HepG2 (cell line): ENCODE data around the gene CSMD2. TPM values are rescaled to one million over a fixed set of nuclear protein-coding genes. Genes with fewer than 3 reads are reported as not detected.

ENCODE experiments used
- ATAC-seq: fragments of 200-7000 bp; cut with Tn5 transposase; 3 replicates; pipeline ENCODE4 v1.9.1; 2020; ENCODE audit warnings: mild to moderate bottlenecking, moderate library complexity
- BruUV-seq: library from RNA; stranded (reverse); fragments of 400-500 nt; replicated peaks from 2 replicates; lab custom pipeline; 2021; lab: Mats Ljungman, UMichigan
- CTCF ChIA-PET: fragments of 300-600 bp; formaldehyde crosslinking; extraction: SDS; loops from one replicate; lab custom pipeline; 2021; ENCODE audit warnings: low total read pairs, inconsistent platforms, low intra/inter-chr PET ratio; lab: Yijun Ruan, JAX
- POLR2A ChIA-PET: fragments of 350-600 bp; sonication (Branson Sonifier 250); formaldehyde crosslinking; loops from one replicate; lab custom pipeline; 2020; ENCODE audit warnings: antibody characterized with exemption, inconsistent platforms; lab: Yijun Ruan, JAX
- DNase-seq: peaks from one replicate; pipeline ENCODE4 v3.0.0-alpha.2; 2015; ENCODE audit warnings: low spot score
- FAIRE-seq: peaks from 3 replicates; lab custom pipeline; 2011; peaks lifted over from hg19 to GRCh38; lab: Jason Lieb, UNC
- H2AFZ ChIP-seq: one replicate; pipeline ENCODE4 v1.6.1; 2011; ENCODE audit warnings: low read length, inconsistent platforms
- H3K27ac ChIP-seq: fragments of 300-600 bp; 3 replicates; pipeline ENCODE4 v1.8.0; 2011; ENCODE audit warnings: mixed run types, mild to moderate bottlenecking, mixed read lengths, low read length, inconsistent platforms; ENCODE audit not compliant: insufficient read depth; ENCODE audit errors: extremely low read length
- H3K27me3 ChIP-seq, 2 experiments: fragments of 200-600 bp in 1 of 2; 2 replicates in 1 of 2; 3 replicates in 1 of 2; pipeline versions ENCODE4 v1.6.0 to v1.8.0; 2011; ENCODE audit warnings: low read length in 2 of 2, mild to moderate bottlenecking in 2 of 2, moderate library complexity in 2 of 2, inconsistent platforms in 1 of 2; ENCODE audit not compliant: insufficient read depth in 2 of 2, control insufficient read depth in 1 of 2
- H3K36me3 ChIP-seq, 2 experiments: fragments of 200-600 bp in 1 of 2; replicated peaks in 1 of 2; 2 replicates in 1 of 2; 3 replicates in 1 of 2; pipeline versions ENCODE4 v1.5.1 to v1.8.0; 2011; ENCODE audit warnings: low read length in 2 of 2, inconsistent platforms in 1 of 2; ENCODE audit not compliant: insufficient read depth in 2 of 2, control insufficient read depth in 1 of 2
- H3K4me1 ChIP-seq: 2 replicates; pipeline ENCODE4 v1.5.1; 2012; ENCODE audit warnings: low read length, inconsistent platforms; ENCODE audit not compliant: insufficient read depth
- H3K4me2 ChIP-seq: 2 replicates; pipeline ENCODE4 v1.6.0; 2011; ENCODE audit warnings: low read depth, low read length, inconsistent platforms
- H3K4me3 ChIP-seq, 3 experiments: fragments of 200-600 bp in 1 of 3; sonication (generic), shearing (Covaris generic) in 1 of 3; replicated peaks in 1 of 3; 2 replicates each; pipeline ENCODE4 v1.5.1; 2011 to 2016; ENCODE audit warnings: low read length in 3 of 3, inconsistent platforms in 2 of 3, low read depth in 2 of 3, mild to moderate bottlenecking in 2 of 3, control low read depth in 1 of 3, mixed read lengths in 1 of 3; ENCODE audit not compliant: insufficient read depth in 1 of 3
- H3K79me2 ChIP-seq: one replicate; pipeline ENCODE4 v1.6.1; 2011; ENCODE audit warnings: low read length, inconsistent platforms; ENCODE audit not compliant: insufficient read depth
- H3K9ac ChIP-seq: 2 replicates; pipeline ENCODE4 v1.6.0; 2011; ENCODE audit warnings: mild to moderate bottlenecking, low read depth, low read length, inconsistent platforms; ENCODE audit not compliant: insufficient read depth
- H3K9me3 ChIP-seq: 2 replicates; pipeline ENCODE4 v1.5.1; 2012; ENCODE audit warnings: mild to moderate bottlenecking, low read length
- H4K20me1 ChIP-seq: 2 replicates; pipeline ENCODE4 v1.6.0; 2011; ENCODE audit warnings: inconsistent platforms, mild to moderate bottlenecking, low read length, moderate library complexity; ENCODE audit not compliant: insufficient read depth
- GATA4 ChIP-seq: sonication (generic); IDR thresholded peaks from 2 replicates; pipeline ENCODE4 v1.6.1; 2016; ENCODE audit warnings: antibody characterized with exemption, low read depth, borderline replicate concordance
- KMT2A ChIP-seq: sonication (generic); formaldehyde crosslinking; IDR thresholded peaks from 2 replicates; pipeline ENCODE4 v1.4.0; 2020; ENCODE audit warnings: missing genetic modification reagents
- MBD4 ChIP-seq: IDR thresholded peaks from 2 replicates; pipeline ENCODE4 v1.6.1; 2012; ENCODE audit warnings: low read length, inconsistent platforms, borderline replicate concordance
- NFYC ChIP-seq: IDR thresholded peaks from 2 replicates; pipeline ENCODE4 v1.6.1; 2016; ENCODE audit warnings: missing genetic modification reagents, missing compliant biosample characterization
- ZNF230 ChIP-seq: sonication (generic); formaldehyde crosslinking; IDR thresholded peaks from 2 replicates; pipeline ENCODE4 v1.4.0; 2020; ENCODE audit warnings: mild to moderate bottlenecking, missing genetic modification reagents
- ZNF264 ChIP-seq: sonication (generic); formaldehyde crosslinking; IDR thresholded peaks from 2 replicates; pipeline ENCODE4 v1.4.0; 2020; ENCODE audit warnings: missing genetic modification reagents
- ZNF296 ChIP-seq: sonication (generic); formaldehyde crosslinking; conservative IDR thresholded peaks from 2 replicates; pipeline ENCODE4 v1.5.0; 2020; ENCODE audit warnings: mild to moderate bottlenecking, missing genetic modification reagents
- ZNF615 ChIP-seq: sonication (generic); formaldehyde crosslinking; IDR thresholded peaks from 2 replicates; pipeline ENCODE4 v1.5.0; 2020; ENCODE audit warnings: mild to moderate bottlenecking, missing genetic modification reagents, borderline replicate concordance
- ZNF660 ChIP-seq: sonication (generic); formaldehyde crosslinking; IDR thresholded peaks from 2 replicates; pipeline ENCODE4 v1.5.1; 2020; ENCODE audit warnings: mild to moderate bottlenecking, low read depth, missing genetic modification reagents, borderline replicate concordance
- WGBS: methylation state at CpG from one replicate; pipeline ENCODE4 v1.1.6; 2017; ENCODE audit warnings: low lambda C conversion rate; 5-methylcytosine and 5-hydroxymethylcytosine counted together
- in situ Hi-C: cut with HindIII; loops from 2 replicates; pipeline ENCODE4 v1.10.0; 2017; ENCODE audit warnings: low pct_unique_long_range_greater_than_20kb; ENCODE audit not compliant: extremely low pct_ligation_motif_present
- intact Hi-C: fragments of 100-400 bp; cut with micrococcal nuclease; formaldehyde crosslinking; loops from one replicate; pipeline ENCODE4 v1.10.0; 2022; ENCODE audit not compliant: unreplicated experiment
- polyA plus RNA-seq, 8 experiments: library from polyadenylated mRNA; depleted of rRNA in 3 of 8; stranded (reverse) in 7 of 8; unstranded in 1 of 8; fragments of >200 nt; fragmentation: Illumina TruSeq in 4 of 8; extraction: Trizol in 4 of 8; gene quantifications; 2 replicates each; pipeline versions ENCODE4 v1.2.1 to v1.2.3, GENCODE V29; 2011 to 2016; ENCODE audit warnings: low read depth in 4 of 8, missing spikeins in 1 of 8, mixed read lengths in 1 of 8; ENCODE audit not compliant: insufficient read depth in 1 of 8
- total RNA-seq, 5 experiments: library from RNA; depleted of rRNA; stranded (reverse); fragments of >200 nt; fragmentation: Illumina TruSeq; extraction: Trizol; gene quantifications; 2 replicates each; pipeline ENCODE4 v1.2.3, GENCODE V29; 2016; ENCODE audit warnings: low read depth in 1 of 5
- TF ChIP-seq, protein P1 (sequence below): sonication (generic); formaldehyde crosslinking; IDR thresholded peaks from 2 replicates; pipeline ENCODE4 v1.4.0; 2020; ENCODE audit warnings: missing genetic modification reagents, low read depth, mild to moderate bottlenecking, borderline replicate concordance
- TF ChIP-seq, protein P2 (sequence below): sonication (generic); formaldehyde crosslinking; IDR thresholded peaks from 2 replicates; pipeline ENCODE4 v1.5.0; 2020; ENCODE audit warnings: mild to moderate bottlenecking, low read depth, missing genetic modification reagents, borderline replicate concordance

Gene CSMD2
- total and polyA plus RNA-seq, 2 of the 13 experiments (the other 11 are each of a cell fraction or from before 2014, with no cell fraction given) = not detected

DNA sequence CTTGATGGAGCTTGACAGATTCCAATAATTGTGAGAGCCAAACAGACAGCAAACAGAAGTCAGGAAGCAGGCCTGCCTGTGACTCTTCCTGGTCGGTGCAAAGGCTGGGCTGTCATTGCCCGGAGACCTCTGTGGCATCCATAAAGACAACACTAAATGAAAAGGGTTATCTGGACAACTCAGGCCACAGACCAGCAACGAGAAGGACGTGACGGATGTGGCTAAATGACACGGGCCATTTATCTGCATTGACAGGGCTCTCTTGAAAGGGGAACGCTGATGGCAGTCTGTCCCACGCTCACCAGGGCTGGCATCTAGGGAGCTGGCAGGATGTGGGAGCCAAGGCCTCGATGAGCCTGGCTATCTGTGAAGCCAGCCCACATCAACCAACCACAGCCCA is 266.1 kb downstream of the CSMD2 start:
- Histone ChIP-seq H3K4me1 (no peaks in the 10 kb centered on the region), H3K4me2 (no peak overlapping the region), H3K4me3 (no peak overlapping the region), H3K36me3 (no peaks in the 10 kb centered on the region), H4K20me1 (no peaks in the 10 kb centered on the region), H2AFZ (no peak overlapping the region), H3K27ac (no peak overlapping the region), H3K9ac (no peak overlapping the region), H3K27me3 (no peaks in the 10 kb centered on the region), H3K9me3 (no peaks in the 10 kb centered on the region), H3K79me2 (no peaks in the 10 kb centered on the region)
- TF ChIP-seq, protein P1, sequence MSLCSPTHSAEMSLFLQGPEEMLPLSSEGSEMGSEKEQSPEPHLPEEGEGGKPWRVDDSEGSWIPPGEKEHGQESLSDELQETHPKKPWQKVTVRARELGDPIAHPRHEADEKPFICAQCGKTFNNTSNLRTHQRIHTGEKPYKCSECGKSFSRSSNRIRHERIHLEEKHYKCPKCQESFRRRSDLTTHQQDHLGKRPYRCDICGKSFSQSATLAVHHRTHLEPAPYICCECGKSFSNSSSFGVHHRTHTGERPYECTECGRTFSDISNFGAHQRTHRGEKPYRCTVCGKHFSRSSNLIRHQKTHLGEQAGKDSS (CRISPR knock-in tag) = no peak
- TF ChIP-seq ZNF296 (CRISPR knock-in tag) = no peak
- TF ChIP-seq, protein P2, sequence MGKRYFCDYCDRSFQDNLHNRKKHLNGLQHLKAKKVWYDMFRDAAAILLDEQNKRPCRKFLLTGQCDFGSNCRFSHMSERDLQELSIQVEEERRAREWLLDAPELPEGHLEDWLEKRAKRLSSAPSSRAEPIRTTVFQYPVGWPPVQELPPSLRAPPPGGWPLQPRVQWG (CRISPR knock-in tag) = no peak
- TF ChIP-seq ZNF230 (CRISPR knock-in tag) = no peak
- TF ChIP-seq ZNF660 = no peak
- TF ChIP-seq NFYC = no peak
- no peak for TF ChIP-seq KMT2A (CRISPR knock-in tag)
- no peak for TF ChIP-seq ZNF615 (CRISPR knock-in tag)
- no peak for TF ChIP-seq ZNF264 (CRISPR knock-in tag)
- no peak for TF ChIP-seq MBD4
- TF ChIP-seq GATA4 = no peak
- intact Hi-C loops (no loop called here), in situ Hi-C loops (no loop called here)
- ATAC-seq = no peak
- ChIA-PET POLR2A (no interaction called here), CTCF (no interaction called here)
- 21% methylated on average over 2 of the region's 9 CpGs for WGBS
- no TSS peak for BruUV-seq
- DNase-seq = no peak
- no peak for FAIRE-seq
